WI38 (cell line): Measurements from ENCODE around the gene HCFC1.

Experiments
- H3K4me3 ChIP-seq: 2 replicates; pipeline ENCODE4 v1.5.1; 2011; ENCODE audit warnings: low read depth, mild to moderate bottlenecking, control low read depth, low read length
- CTCF ChIP-seq: IDR thresholded peaks from 2 replicates; pipeline ENCODE4 v1.5.1; 2012; ENCODE audit warnings: low read depth, mild to moderate bottlenecking, control low read depth, low read length

Gene HCFC1

GRCh38 chrX:153917869-153918268, 53.7 kb downstream of the HCFC1 start:
- no peak overlapping the region for H3K4me3 ChIP-seq
- TF ChIP-seq CTCF: no peak

GRCh38 chrX:153913701-153914100, 57.9 kb downstream of the HCFC1 start:
- no peak for TF ChIP-seq CTCF
- H3K4me3 ChIP-seq: no peak overlapping the region

- H3K4me3 ChIP-seq: no peak overlapping the region
- TF ChIP-seq CTCF: no peak
These were observed 58.4 kb downstream of the HCFC1 start for GRCh38 chrX:153913211-153913610.

- no peak for TF ChIP-seq CTCF
- no peak overlapping the region for H3K4me3 ChIP-seq
These were observed 59.8 kb downstream of the HCFC1 start for GRCh38 chrX:153911798-153912197.

- H3K4me3 ChIP-seq: no peak overlapping the region
- TF ChIP-seq CTCF: no peak
These were observed 61.2 kb downstream of the HCFC1 start for GRCh38 chrX:153910446-153910845.

- TF ChIP-seq CTCF: no peak
- no peak overlapping the region for H3K4me3 ChIP-seq
These were observed 61.6 kb downstream of the HCFC1 start for GRCh38 chrX:153909980-153910360.

- H3K4me3 ChIP-seq: no peak overlapping the region
- no peak for TF ChIP-seq CTCF
These were observed 62.3 kb downstream of the HCFC1 start for GRCh38 chrX:153909024-153909979.
